ENCODE data around the gene SNAPC4.
"Not testable (repeated sequence)": the region's sequence is repeated elsewhere in the genome, so short reads cannot be mapped to it uniquely, and the experiment has no call there.

The SNAPC4 gene

DNA sequence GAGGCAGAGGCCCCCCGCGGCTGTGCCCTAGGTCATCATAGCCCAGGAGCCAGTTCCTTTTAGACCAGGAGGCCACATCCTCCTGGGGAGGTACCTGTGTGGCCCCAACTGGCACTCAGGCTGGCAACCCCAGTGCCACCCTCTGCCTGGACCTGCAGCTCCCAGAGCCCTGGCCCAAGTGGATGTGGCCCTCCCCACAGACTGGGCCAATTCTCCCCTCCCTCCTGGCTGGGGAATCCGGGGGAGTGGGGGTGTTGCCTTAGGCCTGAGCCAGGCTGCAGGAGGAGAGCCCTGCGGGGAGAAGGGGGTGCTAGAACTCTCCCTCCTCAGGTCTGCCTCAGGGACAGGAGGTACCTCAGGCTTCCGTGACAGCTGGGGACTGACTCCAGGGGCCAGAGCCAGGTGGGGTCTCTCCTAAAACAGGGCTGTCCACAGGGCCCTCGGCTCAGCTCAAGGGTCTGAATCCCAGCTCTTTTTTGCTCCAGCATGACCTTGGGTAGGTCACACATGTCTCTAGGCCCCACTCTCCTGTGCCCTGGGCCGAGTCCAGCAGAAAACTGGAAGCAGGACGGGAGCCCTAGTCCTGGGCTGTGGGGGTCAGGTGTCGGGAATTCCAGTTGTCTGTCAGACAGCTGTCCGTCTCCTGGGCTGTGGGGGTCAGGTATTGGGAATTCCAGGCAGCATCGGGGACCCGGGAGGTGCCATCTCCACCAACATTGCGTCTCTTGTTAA, 46.0 kb downstream of the SNAPC4 start:
- no peak for DNase-seq (ENCODE audit: insufficient read length, low spot score)
- no peak for FAIRE-seq
- TF ChIP-seq TAF1 (IDR thresholded peaks at IDR 0.05; ENCODE audit: low read depth, low read length) (no peak), POLR2AphosphoS5 (IDR thresholded peaks at IDR 0.05; ENCODE audit: low read depth, low read length) (no peak), SPI1 (IDR thresholded peaks at IDR 0.05; ENCODE audit: low read depth, low read length) (no peak), POLR2A (IDR thresholded peaks at IDR 0.05; ENCODE audit: low read depth, low read length) (no peak), POU2F2 (IDR thresholded peaks at IDR 0.05; ENCODE audit: low read depth, low read length) (no peak), PAX5 (IDR thresholded peaks at IDR 0.05; ENCODE audit: insufficient read depth, low read length, severe bottlenecking) (no peak)

DNA sequence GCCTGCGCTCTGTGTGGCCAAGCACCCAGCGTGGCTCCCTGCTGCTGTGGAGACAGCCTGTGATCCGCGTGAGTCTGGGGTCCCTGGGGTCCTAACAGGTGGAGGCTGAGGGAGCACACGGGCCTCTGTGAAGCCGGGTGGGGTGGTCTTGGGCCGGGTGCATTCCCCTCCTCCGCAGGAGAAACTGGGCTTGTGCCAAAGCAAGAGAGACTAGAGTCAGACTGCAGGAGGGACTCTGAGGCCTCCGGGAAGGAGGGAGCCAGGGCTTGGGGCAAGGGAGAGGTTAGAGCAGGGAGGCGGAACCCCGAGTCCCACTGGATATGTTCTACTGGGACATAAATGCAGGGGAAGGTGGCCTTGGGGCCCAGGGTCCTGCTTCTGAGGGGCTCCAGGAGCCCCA, 46.9 kb downstream of the SNAPC4 start:
- FAIRE-seq (no peak), DNase-seq (ENCODE audit: insufficient read length, low spot score) (no peak)
- TF ChIP-seq POLR2AphosphoS5 (IDR thresholded peaks at IDR 0.05; ENCODE audit: low read depth, low read length) = no peak
- no peak for TF ChIP-seq POLR2A (IDR thresholded peaks at IDR 0.05; ENCODE audit: low read depth, low read length)
- TF ChIP-seq POU2F2 (IDR thresholded peaks at IDR 0.05; ENCODE audit: low read depth, low read length) = no peak
- no peak for TF ChIP-seq PAX5 (IDR thresholded peaks at IDR 0.05; ENCODE audit: insufficient read depth, low read length, severe bottlenecking)
- no peak for TF ChIP-seq SPI1 (IDR thresholded peaks at IDR 0.05; ENCODE audit: low read depth, low read length)
- TF ChIP-seq TAF1 (IDR thresholded peaks at IDR 0.05; ENCODE audit: low read depth, low read length) = no peak

DNA sequence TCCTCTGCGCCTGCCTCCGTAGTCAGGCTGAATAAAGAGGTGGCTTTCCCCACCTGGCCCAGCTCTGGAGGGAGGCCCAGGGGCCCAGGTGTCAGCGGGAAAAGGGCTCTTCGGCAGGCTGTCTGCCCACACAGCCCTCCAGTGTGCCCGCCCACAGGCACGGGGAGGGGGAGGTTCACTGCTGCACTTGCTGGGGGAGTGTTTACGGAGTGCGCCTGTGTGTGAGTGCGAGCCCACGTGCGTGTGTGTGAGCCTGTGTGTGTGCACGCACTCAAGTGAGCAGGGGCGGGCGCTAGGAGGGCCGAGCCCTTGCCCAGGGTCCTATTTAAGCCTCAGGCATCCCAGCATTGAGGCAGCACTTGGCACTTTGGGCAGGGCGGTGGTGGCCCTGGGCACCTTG, 47.3 kb downstream of the SNAPC4 start:
- no peak for TF ChIP-seq PAX5 (IDR thresholded peaks at IDR 0.05; ENCODE audit: insufficient read depth, low read length, severe bottlenecking)
- FAIRE-seq (no peak), DNase-seq (ENCODE audit: insufficient read length, low spot score) (no peak)

DNA sequence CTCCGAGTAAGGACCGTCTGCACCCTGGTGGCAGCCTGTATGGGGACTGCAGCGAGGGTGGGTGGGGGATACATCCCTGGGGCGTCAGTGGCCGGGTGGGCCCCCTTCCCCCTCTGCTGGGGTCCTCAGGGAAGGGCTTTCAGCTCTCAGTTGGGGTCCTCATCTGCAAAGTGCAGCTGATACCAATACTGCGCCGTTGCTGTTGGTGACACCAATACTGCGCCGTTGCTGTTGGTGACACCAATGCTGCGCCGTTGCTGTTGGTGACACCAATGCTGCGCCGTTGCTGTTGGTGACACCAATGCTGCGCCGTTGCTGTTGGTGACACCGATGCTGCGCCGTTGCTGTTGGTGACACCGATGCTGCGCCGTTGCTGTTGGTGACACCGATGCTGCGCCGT, 48.1 kb downstream of the SNAPC4 start:
- FAIRE-seq; DNase-seq (ENCODE audit: insufficient read length, low spot score): not testable (repeated sequence)

DNA sequence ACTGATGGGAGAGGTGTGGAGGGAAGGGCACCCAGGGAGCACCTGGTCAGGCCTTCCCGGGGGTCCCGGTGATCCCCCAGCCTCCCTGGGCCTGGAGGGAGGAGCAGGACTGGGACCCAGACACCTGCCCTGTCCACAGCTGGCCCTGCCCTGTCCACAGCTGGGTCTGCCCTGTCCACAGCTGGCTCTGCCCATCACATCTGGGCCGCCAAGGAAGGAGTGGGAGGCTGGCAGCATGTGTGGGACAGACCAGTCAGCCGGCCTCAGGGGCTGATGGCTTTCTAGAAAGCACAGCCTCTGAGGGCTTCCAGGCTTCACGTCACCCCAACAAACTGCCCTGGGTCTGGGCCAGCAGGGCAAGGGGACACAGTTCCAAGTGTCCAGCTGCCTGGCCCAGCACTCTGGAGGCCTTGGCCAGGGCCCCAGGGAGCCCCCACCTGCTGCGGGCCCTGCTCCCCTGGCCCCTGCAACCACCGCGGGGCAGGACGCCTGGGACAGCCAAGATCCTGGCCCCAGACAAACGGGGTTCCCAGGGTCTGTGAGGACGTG, 48.6 kb downstream of the SNAPC4 start:
- DNase-seq (ENCODE audit: insufficient read length, low spot score) (no peak), FAIRE-seq (no peak)
- TF ChIP-seq POU2F2 (IDR thresholded peaks at IDR 0.05; ENCODE audit: low read depth, low read length) (no peak), POLR2AphosphoS5 (IDR thresholded peaks at IDR 0.05; ENCODE audit: low read depth, low read length) (no peak), TAF1 (IDR thresholded peaks at IDR 0.05; ENCODE audit: low read depth, low read length) (no peak), SPI1 (IDR thresholded peaks at IDR 0.05; ENCODE audit: low read depth, low read length) (no peak), POLR2A (IDR thresholded peaks at IDR 0.05; ENCODE audit: low read depth, low read length) (no peak), PAX5 (IDR thresholded peaks at IDR 0.05; ENCODE audit: insufficient read depth, low read length, severe bottlenecking) (no peak)

All from GM12891 (cell line).